ENCODE measurements around the gene SOCS7.

The SOCS7 gene

GRCh38 chr17:38353086-38353604, 1.5 kb downstream of the SOCS7 start:
- TF ChIP-seq MAX (IDR thresholded peaks at IDR 0.05) (no peak), EP300 (IDR thresholded peaks at IDR 0.05; ENCODE audit: borderline replicate concordance) (no peak), REST (IDR thresholded peaks at IDR 0.05; ENCODE audit: low read depth) (no peak), TAF1 (IDR thresholded peaks at IDR 0.05; ENCODE audit: low read depth) (no peak), TCF12 (IDR thresholded peaks at IDR 0.05; ENCODE audit: low read depth) (no peak), EGR1 (IDR thresholded peaks at IDR 0.05) (no peak), TEAD4 (IDR thresholded peaks at IDR 0.05) (no peak), YY1 (IDR thresholded peaks at IDR 0.05; ENCODE audit: low read depth) (no peak), RAD21 (IDR thresholded peaks at IDR 0.05; ENCODE audit: low read depth) (no peak), CREB1 (IDR thresholded peaks at IDR 0.05; ENCODE audit: low read depth) (no peak), USF1 (IDR thresholded peaks at IDR 0.05) (no peak), CEBPB (IDR thresholded peaks at IDR 0.05) (no peak)

GRCh38 chr17:38353668-38354067, 2.0 kb downstream of the SOCS7 start:
- TF ChIP-seq EP300 (IDR thresholded peaks at IDR 0.05; ENCODE audit: borderline replicate concordance) (no peak), USF1 (IDR thresholded peaks at IDR 0.05) (no peak), TCF12 (IDR thresholded peaks at IDR 0.05; ENCODE audit: low read depth) (no peak), YY1 (IDR thresholded peaks at IDR 0.05; ENCODE audit: low read depth) (no peak)

- no peak for TF ChIP-seq RAD21 (IDR thresholded peaks at IDR 0.05; ENCODE audit: low read depth)
- TF ChIP-seq TAF1 (IDR thresholded peaks at IDR 0.05; ENCODE audit: low read depth): no peak
- no peak for TF ChIP-seq FOXM1 (IDR thresholded peaks at IDR 0.05; ENCODE audit: borderline replicate concordance, low read depth)
- no peak for TF ChIP-seq NFIC (IDR thresholded peaks at IDR 0.05)
- TF ChIP-seq CEBPB (IDR thresholded peaks at IDR 0.05): no peak
- TF ChIP-seq ZBTB7A (IDR thresholded peaks at IDR 0.05; ENCODE audit: low read depth): no peak
- no peak for TF ChIP-seq CREB1 (IDR thresholded peaks at IDR 0.05; ENCODE audit: low read depth)
- TF ChIP-seq TCF12 (IDR thresholded peaks at IDR 0.05; ENCODE audit: low read depth): no peak
- no peak for TF ChIP-seq EP300 (IDR thresholded peaks at IDR 0.05; ENCODE audit: borderline replicate concordance)
- TF ChIP-seq EGR1 (IDR thresholded peaks at IDR 0.05): no peak
- TF ChIP-seq TEAD4 (IDR thresholded peaks at IDR 0.05): no peak
- no peak for TF ChIP-seq USF1 (IDR thresholded peaks at IDR 0.05)
- no peak for TF ChIP-seq YY1 (IDR thresholded peaks at IDR 0.05; ENCODE audit: low read depth)
Measured at GRCh38 chr17:38354466-38354865, 2.8 kb downstream of the SOCS7 start.

GRCh38 chr17:38355251-38355650, 3.6 kb downstream of the SOCS7 start:
- TF ChIP-seq RAD21 (IDR thresholded peaks at IDR 0.05; ENCODE audit: low read depth) (no peak), ZBTB7A (IDR thresholded peaks at IDR 0.05; ENCODE audit: low read depth) (no peak), YY1 (IDR thresholded peaks at IDR 0.05; ENCODE audit: low read depth) (no peak), TEAD4 (IDR thresholded peaks at IDR 0.05) (no peak), MAX (IDR thresholded peaks at IDR 0.05) (no peak), CEBPB (IDR thresholded peaks at IDR 0.05) (no peak), EP300 (IDR thresholded peaks at IDR 0.05; ENCODE audit: borderline replicate concordance) (no peak), FOXM1 (IDR thresholded peaks at IDR 0.05; ENCODE audit: borderline replicate concordance, low read depth) (no peak), NFIC (IDR thresholded peaks at IDR 0.05) (no peak), USF1 (IDR thresholded peaks at IDR 0.05) (no peak), REST (IDR thresholded peaks at IDR 0.05; ENCODE audit: low read depth) (no peak), CREB1 (IDR thresholded peaks at IDR 0.05; ENCODE audit: low read depth) (no peak), TCF12 (IDR thresholded peaks at IDR 0.05; ENCODE audit: low read depth) (no peak)

- no peak for TF ChIP-seq ZBTB7A (IDR thresholded peaks at IDR 0.05; ENCODE audit: low read depth)
- TF ChIP-seq CREB1 (IDR thresholded peaks at IDR 0.05; ENCODE audit: low read depth): no peak
- TF ChIP-seq TEAD4 (IDR thresholded peaks at IDR 0.05): no peak
- no peak for TF ChIP-seq MAX (IDR thresholded peaks at IDR 0.05)
- TF ChIP-seq NFIC (IDR thresholded peaks at IDR 0.05): no peak
Measured at GRCh38 chr17:38357486-38358123, 6.0 kb downstream of the SOCS7 start.

Measured in Ishikawa (cell line).